ENCODE results near the gene SERPINE2.

DNA sequence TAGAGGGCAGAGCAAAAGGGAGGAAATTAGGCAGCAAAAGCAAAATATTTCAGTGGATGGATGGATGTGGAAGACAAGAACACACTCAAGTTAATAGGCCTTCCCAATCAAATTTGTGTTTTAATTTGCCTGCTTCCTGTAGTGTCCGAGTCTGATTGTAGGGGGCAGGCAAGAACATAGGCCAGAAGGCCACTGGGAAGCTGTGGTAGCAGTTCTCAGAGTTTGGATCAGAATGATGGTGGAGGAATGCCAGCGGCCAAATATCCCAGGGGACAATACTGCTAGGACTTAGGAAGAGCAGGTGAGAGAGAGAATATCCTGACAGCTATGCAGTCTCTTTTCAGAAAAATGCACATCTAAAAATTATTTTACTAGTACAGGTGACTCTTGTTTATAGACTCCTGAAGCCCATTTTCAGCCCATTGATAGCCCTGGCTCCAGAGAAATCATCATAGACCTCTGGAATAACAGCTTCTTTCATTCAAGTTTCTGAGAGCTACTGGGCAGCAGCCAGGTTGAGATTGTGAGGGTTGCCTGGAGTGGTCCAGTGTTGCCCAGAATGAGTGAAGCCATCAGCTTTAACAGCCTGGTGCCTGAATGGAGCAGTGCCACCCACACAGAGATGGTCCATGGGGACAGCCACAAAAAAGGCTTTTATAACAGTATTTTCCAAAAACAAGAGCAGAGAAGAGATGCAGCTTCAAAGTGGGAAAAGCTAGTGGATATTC, 19.1 kb upstream of the SERPINE2 start:
- TF ChIP-seq POLR2AphosphoS5 (IDR thresholded peaks at IDR 0.05) = no peak
- no peak for TF ChIP-seq CTCF (IDR thresholded peaks at IDR 0.05)
- no peak for TF ChIP-seq EP300 (IDR thresholded peaks at IDR 0.05)
- TF ChIP-seq POLR2A (IDR thresholded peaks at IDR 0.05) = no peak

Data from stomach (tissue), 4 donors.